HCT116 (cell line): Measurements from ENCODE around the gene C11orf58. TPM values are rescaled to one million over a fixed set of nuclear protein-coding genes. Genes with fewer than 3 reads are reported as not detected.

Experiments used
- ATAC-seq: fragments of 200-7000 bp; cut with Tn5 transposase; 2 replicates; pipeline ENCODE4 v1.9.1; 2020; ENCODE audit warnings: mild to moderate bottlenecking, moderate library complexity
- BruUV-seq: library from RNA; stranded (reverse); fragments of 400-500 nt; replicated peaks from 2 replicates; lab custom pipeline; 2021; lab: Mats Ljungman, UMichigan
- CTCF ChIA-PET: fragments of 300-600 bp; sonication (Branson Sonifier 250); formaldehyde crosslinking; loops from one replicate; lab custom pipeline; 2021; ENCODE audit warnings: antibody characterized with exemption; lab: Charles Lee
- POLR2A ChIA-PET: fragments of 300-600, 350-600 bp; sonication (Branson Sonifier 250); formaldehyde crosslinking; loops from one replicate; lab custom pipeline; 2021; ENCODE audit warnings: antibody characterized with exemption; lab: Charles Lee
- RAD21 ChIA-PET, 2 experiments: fragments of 300-600 bp; sonication (Branson Sonifier 250); formaldehyde crosslinking; loops; one replicate each; lab custom pipeline; 2023; ENCODE audit warnings: low total read pairs in 2 of 2; ENCODE audit not compliant: uncharacterized antibody in 2 of 2, unreplicated experiment in 2 of 2, low non-redundant PET in 1 of 2; lab: Charles Lee
- DNase-seq: peaks from one replicate; pipeline ENCODE4 v3.0.0-alpha.2; 2010; ENCODE audit warnings: low read depth, low spot score
- H2AFZ ChIP-seq: fragments of 200-600 bp; shearing (Covaris generic), sonication (generic); 2 replicates; pipeline ENCODE4 v1.6.1; 2017; ENCODE audit warnings: low read depth, mixed run types, mixed read lengths, antibody characterized with exemption, low read length; ENCODE audit not compliant: poor library complexity, severe bottlenecking
- H3K27ac ChIP-seq: 2 replicates; pipeline ENCODE4 v1.5.1; 2012; ENCODE audit warnings: low read depth, low read length
- H3K27me3 ChIP-seq: fragments of 200-600 bp; sonication (generic); 2 replicates; pipeline ENCODE4 v1.6.1; 2016; ENCODE audit warnings: mixed run types, low read length, mixed read lengths; ENCODE audit not compliant: insufficient read depth
- H3K36me3 ChIP-seq, 2 experiments: fragments of 200-500 bp in 1 of 2; fragments of 200-600 bp in 1 of 2; sonication (Bioruptor generic) in 1 of 2; sonication (generic) in 1 of 2; 2 replicates each; pipeline versions ENCODE4 v1.5.1 to v1.6.1; 2014 to 2016; ENCODE audit warnings: low read length in 2 of 2, inconsistent platforms in 1 of 2, mixed read lengths in 1 of 2, mixed run types in 1 of 2; ENCODE audit not compliant: insufficient read depth in 2 of 2, control insufficient read depth in 1 of 2
- H3K4me1 ChIP-seq, 2 experiments: fragments of 200-600 bp in 1 of 2; sonication (generic) in 1 of 2; 2 replicates each; pipeline versions ENCODE4 v1.5.1 to v1.6.1; 2012 to 2017; ENCODE audit warnings: low read length in 2 of 2, inconsistent platforms in 1 of 2, mild to moderate bottlenecking in 1 of 2, mixed read lengths in 1 of 2, mixed run types in 1 of 2, moderate library complexity in 1 of 2; ENCODE audit not compliant: insufficient read depth in 2 of 2, control insufficient read depth in 1 of 2
- H3K4me2 ChIP-seq: fragments of 200-600 bp; sonication (generic); 2 replicates; pipeline ENCODE4 v1.6.1; 2017; ENCODE audit warnings: mixed run types, low read length, mixed read lengths
- H3K4me3 ChIP-seq, 2 experiments: fragments of 200-600 bp in 1 of 2; sonication (generic) in 1 of 2; replicated peaks in 1 of 2; 2 replicates each; pipeline ENCODE4 v1.5.1; 2011 to 2016; ENCODE audit warnings: low read length in 2 of 2, control low read depth in 1 of 2, low read depth in 1 of 2, mild to moderate bottlenecking in 1 of 2, mixed read lengths in 1 of 2, mixed run types in 1 of 2
- H3K79me2 ChIP-seq: fragments of 200-600 bp; sonication (generic); 2 replicates; pipeline ENCODE4 v1.6.1; 2017; ENCODE audit warnings: mild to moderate bottlenecking, mixed run types, low read length, moderate library complexity, mixed read lengths; ENCODE audit not compliant: insufficient read depth
- H3K9ac ChIP-seq: fragments of 200-600 bp; sonication (generic); 2 replicates; pipeline ENCODE4 v1.6.1; 2016; ENCODE audit warnings: low read length, mixed read lengths
- H3K9me2 ChIP-seq: fragments of 200-600 bp; sonication (generic), shearing (Covaris generic); 2 replicates; pipeline ENCODE4 v1.6.1; 2017; ENCODE audit warnings: mixed run types, mild to moderate bottlenecking, moderate library complexity; ENCODE audit not compliant: insufficient read depth
- H3K9me3 ChIP-seq, 2 experiments: fragments of 200-500 bp in 1 of 2; fragments of 200-600 bp in 1 of 2; sonication (Bioruptor generic) in 1 of 2; sonication (generic) in 1 of 2; 2 replicates each; pipeline ENCODE4 v1.6.1; 2014 to 2017; ENCODE audit warnings: low read length in 2 of 2, mixed read lengths in 2 of 2, inconsistent platforms in 1 of 2, low read depth in 1 of 2, mild to moderate bottlenecking in 1 of 2, mixed run types in 1 of 2, moderate library complexity in 1 of 2; ENCODE audit not compliant: control insufficient read depth in 1 of 2, insufficient read depth in 1 of 2
- H4K20me1 ChIP-seq: fragments of 200-600 bp; sonication (generic), shearing (Covaris generic); 2 replicates; pipeline ENCODE4 v1.6.1; 2017; ENCODE audit warnings: mixed run types, mild to moderate bottlenecking, moderate library complexity; ENCODE audit not compliant: insufficient read depth
- CEBPB ChIP-seq: IDR thresholded peaks from 2 replicates; pipeline ENCODE4 v1.6.1; 2012; ENCODE audit warnings: low read depth
- CTCF ChIP-seq, 3 experiments: fragments of 200-600 bp in 1 of 3; sonication (generic) in 1 of 3; IDR thresholded peaks in 2 of 3; conservative IDR thresholded peaks in 1 of 3; 2 replicates each; pipeline ENCODE4 v1.5.1; 2012 to 2017; ENCODE audit warnings: low read depth in 2 of 3, low read length in 2 of 3, antibody characterized with exemption in 1 of 3, borderline replicate concordance in 1 of 3, control low read depth in 1 of 3, mild to moderate bottlenecking in 1 of 3, mixed read lengths in 1 of 3, mixed run types in 1 of 3, moderate library complexity in 1 of 3; ENCODE audit not compliant: insufficient read depth in 1 of 3
- ELF1 ChIP-seq: IDR thresholded peaks from 2 replicates; pipeline ENCODE4 v1.6.1; 2012; ENCODE audit warnings: low read depth, borderline replicate concordance
- EZH2phosphoT487 ChIP-seq: fragments of 200-600 bp; IDR thresholded peaks from 2 replicates; pipeline ENCODE4 v1.6.1; 2018; ENCODE audit warnings: antibody characterized with exemption, borderline replicate concordance
- FOSL1 ChIP-seq: IDR thresholded peaks from 2 replicates; pipeline ENCODE4 v1.6.1; 2012; ENCODE audit warnings: low read depth
- POLR2A ChIP-seq: IDR thresholded peaks from 2 replicates; pipeline ENCODE4 v1.7.0; 2011; ENCODE audit warnings: borderline replicate concordance; ENCODE audit not compliant: insufficient read depth, insufficient read length; ENCODE audit errors: extremely low read depth
- RAD21 ChIP-seq: IDR thresholded peaks from 2 replicates; pipeline ENCODE4 v1.6.1; 2012; ENCODE audit warnings: low read depth, mild to moderate bottlenecking
- SP1 ChIP-seq: IDR thresholded peaks from 2 replicates; pipeline ENCODE4 v1.6.1; 2012; ENCODE audit warnings: low read depth
- TCF7L2 ChIP-seq: IDR thresholded peaks from 2 replicates; pipeline ENCODE4 v1.7.0; 2011; ENCODE audit warnings: borderline replicate concordance, inconsistent platforms; ENCODE audit not compliant: insufficient read depth, insufficient read length; ENCODE audit errors: extremely low read depth
- YY1 ChIP-seq: IDR thresholded peaks from 2 replicates; pipeline ENCODE4 v1.6.1; 2011; ENCODE audit warnings: low read length, low read depth, moderate library complexity, mild to moderate bottlenecking; ENCODE audit not compliant: insufficient replicate concordance; ENCODE audit errors: extremely low read depth
- ZFX ChIP-seq: fragments of 450-650 bp; IDR thresholded peaks from 2 replicates; pipeline ENCODE4 v1.6.1; 2017
- ZNF274 ChIP-seq: fragments of 200-500 bp; sonication (Bioruptor generic); IDR thresholded peaks from 2 replicates; pipeline ENCODE4 v1.6.1; 2014; ENCODE audit warnings: mild to moderate bottlenecking, low read depth, low read length, inconsistent platforms
- intact Hi-C: fragments of 100-400 bp; cut with micrococcal nuclease; formaldehyde crosslinking; loops from 2 replicates; pipeline ENCODE4 v1.10.0; 2022
- total RNA-seq: library from RNA; stranded (reverse); gene quantifications from one replicate; pipeline ENCODE4 v1.2.1, GENCODE V29; 2021; ENCODE audit not compliant: unreplicated experiment
- TF ChIP-seq, protein P1 (sequence below): IDR thresholded peaks from 2 replicates; pipeline ENCODE4 v1.6.1; 2012

C11orf58 gene
- total RNA-seq, 1 experiment from 2014 or later, result 108 TPM

DNA sequence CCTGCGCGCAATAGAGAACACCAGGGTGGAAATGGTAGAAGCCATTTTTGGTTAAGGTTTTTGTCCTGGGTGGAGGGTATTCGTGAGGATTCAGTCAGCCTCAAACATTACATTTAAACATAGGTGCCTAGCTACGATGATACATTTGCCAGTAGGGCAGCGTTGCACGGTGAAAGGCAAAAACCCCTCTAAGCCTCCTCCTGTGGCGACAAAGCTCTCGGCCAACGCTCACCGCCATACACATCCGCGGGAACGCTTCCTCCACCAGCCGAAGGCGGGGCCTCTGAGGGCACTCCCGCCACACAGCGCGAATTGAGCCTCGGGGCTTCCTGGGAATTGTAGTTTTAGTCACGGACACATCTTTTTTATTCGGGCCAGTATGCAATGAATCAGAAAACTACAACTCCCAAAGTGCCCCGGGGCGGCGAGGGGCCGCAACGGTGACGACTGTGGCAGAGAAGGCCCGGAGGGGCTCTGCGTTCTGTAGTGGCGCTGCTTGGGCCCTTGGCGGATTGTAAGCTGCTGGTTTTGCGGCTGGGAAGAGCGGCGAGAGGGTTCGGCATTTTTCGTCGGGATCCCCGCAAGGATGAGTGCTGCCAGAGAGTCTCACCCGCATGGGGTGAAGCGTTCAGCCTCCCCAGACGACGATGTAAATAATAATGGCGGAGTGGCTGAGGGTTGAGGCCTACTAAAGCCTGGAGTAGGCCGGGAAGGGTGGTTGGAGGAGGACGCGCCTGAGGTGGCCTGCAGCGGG, at the start of gene C11orf58 (continued):
- TF ChIP-seq CTCF (IDR thresholded peaks at IDR 0.05 in 2 of 3, conservative IDR thresholded peaks at IDR 0.05 in 1 of 3; ENCODE audit: borderline replicate concordance in 1 of 3, insufficient read depth in 1 of 3, low read depth in 2 of 3, low read length in 2 of 3), result no peak
- TF ChIP-seq ZNF274, result no peak
- TF ChIP-seq ZFX, result peak; percentile 100
- TF ChIP-seq POLR2A, result peak; percentile 93
- TF ChIP-seq SP1, result peak; percentile 64
- TF ChIP-seq ELF1, result peak; percentile 41; the same call in 1 of the 2 replicates
- TF ChIP-seq RAD21, result no peak

DNA sequence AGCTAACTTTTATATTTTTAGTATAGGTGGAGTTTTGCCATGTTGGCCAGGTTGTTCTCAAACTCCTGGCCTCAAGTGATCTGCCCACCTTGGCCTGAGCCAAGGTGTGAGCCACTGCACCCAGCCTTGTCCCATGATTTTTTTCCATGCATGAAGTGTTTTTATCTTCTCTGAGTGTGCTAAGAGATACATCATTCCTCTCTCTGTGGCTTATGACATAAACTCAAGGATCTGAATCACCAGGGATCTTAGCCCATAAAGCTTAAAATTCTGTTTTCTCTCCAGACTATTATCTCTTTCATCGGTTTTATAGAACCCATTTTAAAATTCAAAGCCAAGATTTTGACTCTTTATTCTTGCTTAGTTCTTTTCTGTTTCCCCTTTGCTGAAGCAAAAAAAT, 48.4 kb upstream of the C11orf58 start:
- RAD21 ChIA-PET, result no interaction called here
- Histone ChIP-seq H2AFZ (no peak overlapping the region), H3K27ac (no peak overlapping the region), H3K4me3 (no peak overlapping the region), H3K9me2 (no peaks in the 10 kb centered on the region), H3K79me2 (no peaks in the 10 kb centered on the region), H3K27me3 (no peaks in the 10 kb centered on the region), H3K36me3 (no peaks in the 10 kb centered on the region), H3K9ac (no peak overlapping the region), H3K9me3 (no peaks in the 10 kb centered on the region), H4K20me1 (no peaks in the 10 kb centered on the region; the same call in 1 of the 2 replicates), H3K4me2 (no peak overlapping the region), H3K4me1 (no peaks in the 10 kb centered on the region)
- no TSS peak for BruUV-seq
- TF ChIP-seq YY1, result no peak
- TF ChIP-seq TCF7L2, result no peak
- TF ChIP-seq FOSL1, result no peak
- no peak for TF ChIP-seq CEBPB
- TF ChIP-seq ZFX, result no peak
- no peak for TF ChIP-seq EZH2phosphoT487
- TF ChIP-seq CTCF (IDR thresholded peaks at IDR 0.05 in 2 of 3, conservative IDR thresholded peaks at IDR 0.05 in 1 of 3; ENCODE audit: borderline replicate concordance in 1 of 3, insufficient read depth in 1 of 3, low read depth in 2 of 3, low read length in 2 of 3), result no peak
- TF ChIP-seq, protein P1, sequence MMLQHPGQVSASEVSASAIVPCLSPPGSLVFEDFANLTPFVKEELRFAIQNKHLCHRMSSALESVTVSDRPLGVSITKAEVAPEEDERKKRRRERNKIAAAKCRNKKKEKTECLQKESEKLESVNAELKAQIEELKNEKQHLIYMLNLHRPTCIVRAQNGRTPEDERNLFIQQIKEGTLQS, result no peak
- CTCF ChIA-PET, result no interaction called here
- no peak for DNase-seq
- intact Hi-C loops, result no loop called here
- POLR2A ChIA-PET, result no interaction called here
- no peak for ATAC-seq
